ENCODE results near the gene IGFBPL1. TPM values are rescaled to one million over a fixed set of nuclear protein-coding genes. Genes with fewer than 3 reads are reported as not detected.
A peak's percentile ranks its signal among the peaks of the same experiment; 100 is the strongest.
"Not testable (repeated sequence)": the region's sequence is repeated elsewhere in the genome, so short reads cannot be mapped to it uniquely, and the experiment has no call there.

IGFBPL1 gene
- total RNA-seq, 1 donor from 2014 or later, result 42.0 TPM

DNA sequence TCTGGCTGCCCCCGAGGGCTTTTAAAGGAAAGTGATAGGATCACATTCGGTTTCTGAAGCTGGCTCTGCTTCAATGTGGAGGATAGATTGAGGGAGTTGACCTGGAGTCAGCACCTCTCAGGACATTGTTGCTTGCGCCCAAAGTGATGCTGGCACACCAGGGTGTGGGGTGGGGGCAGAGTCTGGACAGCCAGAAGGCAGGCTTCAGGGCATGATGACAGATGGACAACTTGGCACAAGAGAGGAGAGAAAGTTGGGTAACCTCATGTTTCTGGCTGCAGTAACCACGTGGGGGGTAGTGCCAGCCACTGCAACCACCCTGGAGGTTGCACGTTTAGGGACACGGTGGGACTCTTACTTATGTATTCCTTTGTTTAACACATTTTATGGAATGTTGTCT, 22.3 kb downstream of the IGFBPL1 start:
- FAIRE-seq, result no peak
- no peak for DNase-seq (ENCODE audit: low spot score in 2 of 2)

- DNase-seq (ENCODE audit: low spot score in 2 of 2); FAIRE-seq: not testable (repeated sequence)
These were observed 25.1 kb downstream of the IGFBPL1 start for GRCh38 chr9:38399191-38399590.

GRCh38 chr9:38396371-38396671, 27.9 kb downstream of the IGFBPL1 start:
- FAIRE-seq, result no peak

DNA sequence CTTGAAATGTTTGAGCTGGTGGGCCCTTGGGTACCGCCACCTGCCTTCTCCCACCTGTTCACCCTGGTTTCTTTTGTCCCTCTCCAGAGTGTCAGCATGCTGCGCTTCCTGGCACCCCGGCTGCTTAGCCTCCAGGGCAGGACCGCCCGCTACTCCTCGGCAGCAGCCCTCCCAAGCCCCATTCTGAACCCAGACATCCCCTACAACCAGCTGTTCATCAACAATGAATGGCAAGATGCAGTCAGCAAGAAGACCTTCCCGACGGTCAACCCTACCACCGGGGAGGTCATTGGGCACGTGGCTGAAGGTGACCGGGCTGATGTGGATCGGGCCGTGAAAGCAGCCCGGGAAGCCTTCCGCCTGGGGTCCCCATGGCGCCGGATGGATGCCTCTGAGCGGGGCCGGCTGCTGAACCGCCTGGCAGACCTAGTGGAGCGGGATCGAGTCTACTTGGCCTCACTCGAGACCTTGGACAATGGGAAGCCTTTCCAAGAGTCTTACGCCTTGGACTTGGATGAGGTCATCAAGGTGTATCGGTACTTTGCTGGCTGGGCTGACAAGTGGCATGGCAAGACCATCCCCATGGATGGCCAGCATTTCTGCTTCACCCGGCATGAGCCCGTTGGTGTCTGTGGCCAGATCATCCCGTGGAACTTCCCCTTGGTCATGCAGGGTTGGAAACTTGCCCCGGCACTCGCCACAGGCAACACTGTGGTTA, 28.4 kb downstream of the IGFBPL1 start:
- DNase-seq (ENCODE audit: low spot score in 2 of 2) (no peak), FAIRE-seq (no peak)

More at GRCh38 chr9:38396371-38396671, 27.9 kb downstream of the IGFBPL1 start:
- DNase-seq (ENCODE audit: low spot score in 2 of 2), result no peak

DNA sequence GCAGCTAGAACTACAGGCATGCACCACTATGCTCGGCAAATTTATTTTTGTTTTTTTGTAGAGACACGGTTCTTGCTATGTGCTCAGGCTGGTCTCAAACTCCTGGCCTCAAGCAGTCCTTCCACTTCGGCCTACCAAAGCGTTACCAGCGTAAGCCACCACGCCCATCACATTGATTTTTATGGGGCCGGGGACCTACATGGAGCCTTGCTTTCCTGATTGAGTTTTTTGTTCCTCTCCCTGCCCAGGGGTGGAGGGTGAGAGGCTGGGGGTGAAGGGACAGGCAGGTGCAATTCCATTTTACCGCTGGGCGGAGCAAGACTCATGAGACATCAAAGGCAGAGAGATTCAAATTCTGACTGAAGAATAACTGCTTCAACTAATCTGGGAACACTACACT, 29.8 kb downstream of the IGFBPL1 start:
- FAIRE-seq (no peak), DNase-seq (ENCODE audit: low spot score in 2 of 2) (no peak)

DNA sequence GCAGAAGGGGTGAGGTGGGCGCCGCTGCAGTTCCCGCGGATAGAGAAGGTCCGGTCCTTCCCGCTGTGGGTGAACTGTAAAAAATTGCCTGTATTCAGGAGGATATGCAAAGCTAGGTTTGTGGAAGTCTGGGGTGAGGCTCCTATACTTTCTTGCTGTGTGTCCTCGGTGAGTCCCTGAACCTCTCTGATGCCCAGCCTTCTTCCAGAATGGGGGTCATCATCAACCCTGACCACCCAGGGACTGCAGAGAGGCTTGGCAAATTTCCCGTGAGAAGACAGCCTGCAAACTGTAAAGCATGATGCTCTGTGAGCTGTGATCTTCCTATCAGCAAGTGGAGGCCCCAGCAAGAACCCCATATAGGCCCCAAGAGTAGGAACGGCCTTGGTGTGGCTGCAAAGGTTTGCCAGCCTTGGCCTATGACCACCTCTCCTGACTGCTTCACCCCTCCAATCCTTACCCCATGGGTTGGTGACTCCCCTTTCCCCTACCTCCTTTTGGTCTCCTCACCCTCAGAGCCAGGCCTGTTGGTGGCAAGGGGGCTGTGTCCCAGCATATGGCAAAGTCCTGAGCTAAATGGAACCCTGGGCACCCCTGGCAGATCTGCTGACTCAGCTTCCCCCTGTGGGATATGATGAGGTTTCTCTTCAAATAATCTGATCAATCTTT, 31.0 kb downstream of the IGFBPL1 start:
- DNase-seq (ENCODE audit: low spot score in 2 of 2) (no peak), FAIRE-seq (no peak)

- no peak for FAIRE-seq
These were observed 31.8 kb downstream of the IGFBPL1 start, which contains the start of gene ALDH1B1 for GRCh38 chr9:38392235-38393127. ALDH1B1 (plus strand) TSS chr9:38392702; CDS start chr9:38395749, 3,047 bp downstream.

GRCh38 chr9:38391278-38392118, 32.8 kb downstream of the IGFBPL1 start:
- DNase-seq (ENCODE audit: low spot score in 2 of 2), result no peak
- no peak for FAIRE-seq

More at GRCh38 chr9:38392235-38393127, 31.8 kb downstream of the IGFBPL1 start, which contains the start of gene ALDH1B1:
- DNase-seq (ENCODE audit: low spot score in 2 of 2), result peak; percentile 79 to 93

DNA sequence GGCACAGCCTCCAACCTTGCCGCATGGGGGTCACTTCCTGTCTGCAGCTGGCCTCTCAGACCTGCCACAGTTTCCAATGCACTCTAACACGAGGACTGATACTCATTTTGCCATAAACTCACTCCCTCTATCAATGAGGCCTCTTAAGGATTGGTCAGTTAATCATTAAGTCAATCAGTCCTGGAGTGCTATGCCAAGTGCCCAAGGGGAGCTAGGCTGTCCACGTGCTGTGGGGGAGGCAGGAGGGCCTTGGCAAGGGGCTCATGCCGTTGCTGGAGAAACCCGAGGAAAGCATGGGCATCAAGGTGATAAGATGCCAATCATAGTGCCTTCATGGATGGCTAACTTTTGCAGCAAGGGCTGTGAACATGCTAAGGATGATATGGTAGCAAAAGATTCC, 33.4 kb downstream of the IGFBPL1 start:
- no peak for DNase-seq (ENCODE audit: low spot score in 2 of 2)
- no peak for FAIRE-seq

DNA sequence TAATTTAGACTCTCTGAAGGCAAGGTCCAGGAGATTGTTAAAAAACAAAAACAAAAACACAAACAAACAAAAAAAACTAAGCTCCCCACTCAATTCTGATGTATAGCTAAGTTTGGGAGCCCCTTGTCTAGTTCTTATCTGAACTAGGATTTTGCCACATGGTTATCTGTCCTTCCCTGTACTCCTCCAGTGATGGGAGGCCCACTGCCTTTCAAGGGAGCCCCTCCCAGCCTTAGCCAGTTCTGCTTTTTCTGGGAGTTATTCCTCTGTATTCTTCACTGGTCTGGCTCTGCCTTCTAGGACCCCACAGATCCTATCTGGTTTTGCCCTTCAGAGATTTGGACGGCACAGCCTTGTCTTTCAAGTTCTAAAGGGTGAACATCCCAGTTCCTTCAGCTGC, 33.8 kb downstream of the IGFBPL1 start:
- no peak for DNase-seq (ENCODE audit: low spot score in 2 of 2)

DNA sequence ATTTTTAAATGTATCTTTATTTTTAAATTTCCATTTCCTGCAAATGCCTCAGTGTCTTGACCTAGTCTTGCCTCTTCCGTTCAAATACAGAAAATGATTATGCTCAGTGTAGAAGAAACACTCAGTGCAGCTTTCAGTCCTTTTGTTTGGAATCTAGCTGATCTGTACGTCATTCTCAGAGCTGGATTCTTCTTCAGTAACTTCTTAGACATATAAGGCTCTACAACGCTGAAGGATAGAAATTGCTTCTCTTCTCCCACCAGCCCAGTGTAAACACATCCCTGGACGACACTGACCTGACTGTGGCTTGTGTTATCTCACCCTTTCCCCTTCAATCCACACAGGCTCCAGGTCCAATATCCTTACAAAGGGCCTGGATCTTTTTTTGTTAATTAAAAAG, 34.9 kb downstream of the IGFBPL1 start:
- no peak for FAIRE-seq
- DNase-seq (ENCODE audit: low spot score in 2 of 2), result no peak

More for the DNA sequence above, 33.8 kb downstream of the IGFBPL1 start:
- FAIRE-seq, result no peak

DNA sequence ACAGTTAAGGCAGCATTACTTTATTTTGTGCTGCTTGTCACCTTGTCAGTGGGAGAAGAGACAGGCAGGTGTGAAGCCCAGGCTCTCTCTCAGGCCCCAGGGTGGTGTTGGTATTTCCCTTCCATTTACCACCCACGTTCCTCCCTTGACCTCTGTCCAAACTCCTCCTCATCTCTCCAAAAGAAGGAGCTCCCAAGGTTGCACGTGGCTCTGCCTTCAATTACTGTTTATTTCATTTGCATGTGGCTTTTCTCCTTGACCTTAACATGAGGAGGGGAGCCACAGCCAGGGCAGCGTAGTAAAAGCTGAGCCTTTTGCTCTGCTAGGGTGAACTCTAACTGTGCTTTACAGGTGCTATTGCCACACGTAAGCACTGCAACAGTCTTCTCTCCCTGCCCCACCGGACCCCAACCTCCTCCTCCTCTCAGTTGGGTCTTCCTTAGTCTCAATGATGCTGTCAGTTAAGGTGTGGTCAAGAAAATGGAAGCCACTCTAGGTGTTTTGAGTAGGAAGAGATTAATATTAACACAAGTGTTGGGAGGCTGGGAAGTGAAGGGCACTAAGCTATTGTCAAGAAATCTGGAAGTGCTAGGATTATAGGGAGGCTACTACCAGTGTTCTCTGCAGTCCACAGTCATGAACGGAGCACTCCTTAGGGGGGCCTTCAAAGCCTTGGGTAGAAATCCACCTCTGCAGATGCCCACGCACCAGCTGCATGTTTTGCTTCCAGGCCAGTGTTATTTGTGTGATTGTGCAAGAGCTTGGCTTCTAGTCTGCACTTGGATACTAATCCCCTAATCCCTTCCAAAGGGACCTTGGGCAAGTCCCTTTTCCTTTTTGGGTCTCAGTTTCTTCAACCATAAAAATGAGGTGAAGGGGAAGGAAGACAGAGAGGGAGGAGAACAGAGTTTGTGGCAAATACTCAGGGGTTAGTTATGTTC, 35.7 kb downstream of the IGFBPL1 start:
- FAIRE-seq (no peak), DNase-seq (ENCODE audit: low spot score in 2 of 2) (no peak)

DNA sequence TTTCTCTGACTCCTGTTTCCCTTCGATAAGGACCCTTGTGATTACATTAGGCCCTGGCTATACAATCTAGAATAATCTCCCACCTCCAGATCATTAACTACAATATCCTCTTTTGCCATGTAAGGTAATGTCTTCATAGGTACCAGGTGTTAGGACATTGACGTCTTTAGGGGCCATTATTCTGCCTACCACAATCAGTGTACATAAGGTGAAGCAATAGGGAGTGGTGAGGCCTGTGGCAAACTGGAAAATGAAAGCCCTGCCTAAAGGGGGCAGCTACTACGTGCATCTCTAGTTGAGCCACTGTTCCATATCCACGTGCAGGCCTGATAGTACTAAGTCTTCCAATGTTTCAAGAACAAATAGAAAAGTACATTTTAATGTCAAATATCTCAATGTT, 36.5 kb downstream of the IGFBPL1 start:
- no peak for FAIRE-seq

GRCh38 chr9:38387066-38387465, 37.2 kb downstream of the IGFBPL1 start:
- DNase-seq (ENCODE audit: low spot score in 2 of 2) (no peak), FAIRE-seq (no peak)

More for the DNA sequence above, 36.5 kb downstream of the IGFBPL1 start:
- DNase-seq (ENCODE audit: low spot score in 2 of 2), result no peak

GRCh38 chr9:38386319-38386895, 37.8 kb downstream of the IGFBPL1 start:
- no peak for DNase-seq (ENCODE audit: low spot score in 2 of 2)
- no peak for FAIRE-seq

DNA sequence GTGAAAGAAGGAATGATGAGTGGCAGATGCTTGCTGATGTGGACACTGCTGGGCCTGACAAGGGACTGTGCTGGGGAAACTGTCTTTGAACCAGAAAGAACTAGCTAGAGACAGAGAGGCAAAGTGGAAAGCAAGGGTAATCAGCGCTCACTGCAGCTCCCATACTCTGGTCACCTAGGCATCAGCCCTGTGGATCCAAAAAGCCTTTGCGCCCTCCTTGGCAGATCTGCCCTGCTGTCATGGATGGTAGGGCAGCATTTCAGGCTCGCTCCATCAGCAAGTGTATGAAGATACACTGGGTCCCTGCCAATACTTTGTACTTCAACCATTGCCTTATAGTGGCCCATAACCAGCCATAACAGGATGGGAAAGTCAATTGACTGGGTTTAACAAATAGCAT, 38.4 kb downstream of the IGFBPL1 start:
- no peak for DNase-seq (ENCODE audit: low spot score in 2 of 2)
- no peak for FAIRE-seq

GRCh38 chr9:38384990-38385848, 39.0 kb downstream of the IGFBPL1 start:
- FAIRE-seq, result no peak
- DNase-seq (ENCODE audit: low spot score in 2 of 2), result no peak

GRCh38 chr9:38382141-38382540, 42.1 kb downstream of the IGFBPL1 start:
- FAIRE-seq (no peak), DNase-seq (ENCODE audit: low spot score in 2 of 2) (no peak)

Measured in frontal cortex (tissue), 4 donors.